Bronchial epithelial cell (primary cell): ENCODE results near the gene ARSI. TPM values are rescaled to one million over a fixed set of nuclear protein-coding genes. Genes with fewer than 3 reads are reported as not detected.

Source experiments
- DNase-seq: peaks from one replicate; pipeline ENCODE4 v3.0.0-alpha.2; 2010; ENCODE audit warnings: low read depth
- FAIRE-seq: peaks from 2 replicates; lab custom pipeline; 2011; peaks lifted over from hg19 to GRCh38; lab: Jason Lieb, UNC
- H3K27me3 ChIP-seq: 2 replicates; pipeline ENCODE4 v1.5.1; 2011; ENCODE audit warnings: low read length; ENCODE audit not compliant: control insufficient read depth, insufficient read depth
- H3K36me3 ChIP-seq: 2 replicates; pipeline ENCODE4 v1.5.1; 2011; ENCODE audit warnings: low read length; ENCODE audit not compliant: control insufficient read depth, insufficient read depth
- H3K4me3 ChIP-seq: 2 replicates; pipeline ENCODE4 v1.5.1; 2011; ENCODE audit warnings: mild to moderate bottlenecking, low read depth, low read length, control low read depth
- total RNA-seq: library from RNA; depleted of rRNA; stranded (reverse); fragments of >200 nt; gene quantifications from 2 replicates; pipeline ENCODE4 v1.2.1, GENCODE V29; 2014
- TF ChIP-seq, protein P1 (sequence below): IDR thresholded peaks from 2 replicates; pipeline ENCODE4 v1.5.1; 2011; ENCODE audit warnings: mild to moderate bottlenecking, moderate library complexity, low read length, control low read depth, inconsistent platforms; ENCODE audit not compliant: insufficient read depth, severe bottlenecking

Gene ARSI
- total RNA-seq, 1 donor from 2014 or later = 5.8 TPM

DNA sequence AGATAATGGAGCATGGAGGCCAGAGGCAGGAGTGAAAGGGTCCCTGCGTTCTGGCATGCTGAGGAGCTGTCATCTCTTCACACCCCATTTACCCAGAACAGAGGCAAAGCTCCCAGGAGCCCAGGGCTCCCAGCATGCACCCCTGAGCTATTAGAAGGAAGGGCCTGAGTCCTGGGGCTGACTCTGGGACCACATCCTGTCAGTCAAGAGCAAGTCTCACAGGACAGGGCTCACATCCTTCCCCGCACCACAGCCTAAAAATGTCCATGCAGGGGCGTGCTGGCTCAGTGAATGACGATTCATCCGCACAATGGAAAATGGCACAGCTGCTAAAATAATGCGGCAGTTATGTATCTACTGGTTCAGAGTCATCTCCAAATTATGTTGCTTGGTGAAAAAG, 44.6 kb downstream of the ARSI start:
- Histone ChIP-seq H3K27me3 (peaks cover 2% of the 10 kb centered on the region), H3K4me3 (no peak overlapping the region), H3K36me3 (no peaks in the 10 kb centered on the region)
- TF ChIP-seq, protein P1, sequence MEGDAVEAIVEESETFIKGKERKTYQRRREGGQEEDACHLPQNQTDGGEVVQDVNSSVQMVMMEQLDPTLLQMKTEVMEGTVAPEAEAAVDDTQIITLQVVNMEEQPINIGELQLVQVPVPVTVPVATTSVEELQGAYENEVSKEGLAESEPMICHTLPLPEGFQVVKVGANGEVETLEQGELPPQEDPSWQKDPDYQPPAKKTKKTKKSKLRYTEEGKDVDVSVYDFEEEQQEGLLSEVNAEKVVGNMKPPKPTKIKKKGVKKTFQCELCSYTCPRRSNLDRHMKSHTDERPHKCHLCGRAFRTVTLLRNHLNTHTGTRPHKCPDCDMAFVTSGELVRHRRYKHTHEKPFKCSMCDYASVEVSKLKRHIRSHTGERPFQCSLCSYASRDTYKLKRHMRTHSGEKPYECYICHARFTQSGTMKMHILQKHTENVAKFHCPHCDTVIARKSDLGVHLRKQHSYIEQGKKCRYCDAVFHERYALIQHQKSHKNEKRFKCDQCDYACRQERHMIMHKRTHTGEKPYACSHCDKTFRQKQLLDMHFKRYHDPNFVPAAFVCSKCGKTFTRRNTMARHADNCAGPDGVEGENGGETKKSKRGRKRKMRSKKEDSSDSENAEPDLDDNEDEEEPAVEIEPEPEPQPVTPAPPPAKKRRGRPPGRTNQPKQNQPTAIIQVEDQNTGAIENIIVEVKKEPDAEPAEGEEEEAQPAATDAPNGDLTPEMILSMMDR = no peak
- no peak for FAIRE-seq
- DNase-seq = no peak

DNA sequence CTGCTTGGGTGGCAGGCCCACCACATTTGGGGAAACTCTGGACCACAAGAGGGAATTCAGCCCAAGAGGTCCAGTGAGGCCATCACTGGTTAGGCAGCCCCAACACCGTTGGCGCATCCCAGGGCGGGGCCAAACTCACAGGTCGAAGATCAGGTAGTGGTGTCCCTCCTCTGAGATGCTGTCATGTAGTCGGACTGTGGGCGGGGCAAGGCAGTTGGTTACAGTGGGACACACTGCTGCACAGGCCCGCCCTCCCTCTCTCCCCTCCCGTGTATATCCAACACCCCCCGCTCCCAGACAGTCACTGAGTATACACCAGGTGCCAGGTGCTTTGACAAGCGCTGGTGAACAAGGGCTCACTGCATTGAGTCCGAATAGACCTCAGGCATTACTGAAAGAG, 45.3 kb downstream of the ARSI start:
- DNase-seq (no peak), FAIRE-seq (no peak)
- no peak overlapping the region for H3K4me3 ChIP-seq
- H3K36me3 ChIP-seq = no peaks in the 10 kb centered on the region
- TF ChIP-seq, protein P1 = no peak
- H3K27me3 ChIP-seq = peaks cover 2% of the 10 kb centered on the region

DNA sequence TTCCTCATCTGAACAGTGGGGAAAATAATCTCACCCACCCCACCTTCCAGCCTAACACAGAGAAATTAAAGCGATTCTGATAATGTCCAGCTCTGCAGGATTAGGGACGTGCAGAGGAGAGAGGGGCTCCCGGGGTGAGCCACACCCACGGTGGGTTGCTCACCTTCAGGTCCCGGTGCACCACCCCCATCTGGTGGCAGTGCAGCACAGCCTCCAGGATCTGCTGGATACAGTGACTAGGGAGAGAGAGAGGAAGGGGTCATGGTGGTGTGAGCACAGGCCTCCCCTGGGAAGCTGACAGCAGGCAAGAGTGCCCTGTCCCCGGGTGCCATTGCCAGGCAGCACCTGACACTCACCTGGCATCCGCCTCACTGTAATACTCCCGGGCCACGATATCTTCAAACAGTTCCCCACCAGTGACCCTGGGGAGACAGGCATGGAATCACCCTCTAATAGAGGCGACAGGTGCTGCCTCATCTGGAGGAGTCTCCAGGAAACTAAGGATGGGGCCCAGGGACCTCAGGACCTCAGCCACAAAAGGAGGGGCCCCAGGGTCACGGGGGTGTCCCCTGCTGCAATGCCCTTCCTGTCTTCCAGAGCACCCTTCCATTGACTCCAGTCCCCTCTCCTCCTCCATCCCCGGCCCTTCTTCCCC, 46.2 kb downstream of the ARSI start:
- peaks cover 4% of the 10 kb centered on the region for H3K27me3 ChIP-seq
- TF ChIP-seq, protein P1 = no peak
- DNase-seq = no peak
- no peaks in the 10 kb centered on the region for H3K36me3 ChIP-seq
- H3K4me3 ChIP-seq = no peak overlapping the region
- no peak for FAIRE-seq

DNA sequence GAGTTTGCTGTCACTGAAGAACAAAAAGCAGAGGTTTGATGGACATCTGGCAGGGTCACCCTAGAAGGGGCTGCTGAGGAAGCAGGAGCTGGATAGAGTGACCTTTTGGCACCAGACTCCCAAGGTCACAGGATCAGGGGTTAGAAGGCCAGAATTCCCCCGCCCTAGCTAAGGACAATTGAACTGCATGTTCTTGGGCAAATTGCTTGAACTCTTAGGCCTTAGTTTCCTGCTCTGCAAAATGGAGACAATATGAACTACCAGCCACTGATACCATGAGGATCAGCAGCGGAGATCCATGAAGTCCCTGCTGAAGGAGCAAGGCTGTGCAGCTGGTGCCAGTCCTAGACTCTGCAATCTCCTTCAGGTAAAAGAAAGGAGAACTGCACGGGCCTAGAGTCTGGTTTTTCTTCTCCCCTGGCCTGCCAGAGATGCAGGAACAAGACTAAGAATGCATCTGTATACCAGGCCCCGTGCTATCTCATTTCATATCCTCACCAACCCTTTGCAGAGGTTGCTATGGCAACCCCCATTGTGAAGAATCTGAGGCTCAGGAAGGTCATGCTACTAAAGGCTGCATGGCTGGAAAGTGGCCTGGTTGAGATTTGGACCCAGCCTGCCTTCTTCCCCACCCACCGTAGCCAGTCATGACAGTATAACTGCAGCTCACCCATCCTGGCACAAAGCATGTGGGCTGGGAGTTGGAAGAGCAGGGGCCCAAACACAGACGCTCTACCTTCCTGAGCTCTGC, 46.9 kb downstream of the ARSI start:
- Histone ChIP-seq H3K36me3 (no peaks in the 10 kb centered on the region), H3K27me3 (peaks cover 4% of the 10 kb centered on the region), H3K4me3 (no peak overlapping the region)
- TF ChIP-seq, protein P1 = no peak
- no peak for FAIRE-seq
- DNase-seq = no peak

DNA sequence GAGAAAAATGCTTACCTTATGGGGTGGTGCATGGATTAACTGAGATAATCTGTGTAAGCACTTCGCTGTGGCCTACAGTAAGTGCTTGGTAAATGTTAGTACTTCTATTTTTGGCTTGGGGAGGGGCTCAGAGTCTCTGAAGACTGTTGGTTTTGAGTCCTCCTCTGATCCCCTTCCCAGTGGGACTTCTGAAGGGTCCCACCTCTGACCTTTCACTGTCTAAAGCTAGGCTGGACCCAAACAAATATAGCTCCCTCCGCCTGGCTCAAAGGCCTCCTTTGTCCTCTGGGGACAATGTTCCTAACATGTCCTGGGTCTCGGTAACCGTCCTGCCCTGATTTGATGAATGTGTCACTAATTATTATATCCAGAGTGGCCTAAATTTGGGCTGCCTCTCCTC, 47.9 kb downstream of the ARSI start:
- H3K4me3 ChIP-seq = no peak overlapping the region
- TF ChIP-seq, protein P1 = no peak
- FAIRE-seq (no peak), DNase-seq (no peak)
- peaks cover 4% of the 10 kb centered on the region for H3K27me3 ChIP-seq
- H3K36me3 ChIP-seq = no peaks in the 10 kb centered on the region
